Measurements from ENCODE around the gene SLCO1A2. TPM values are rescaled to one million over a fixed set of nuclear protein-coding genes. Genes with fewer than 3 reads are reported as not detected.

Gene SLCO1A2
- total and polyA plus RNA-seq, 12 donors = 0.06 TPM; not detected in 11

GRCh38 chr12:21353948-21354347 is 19.2 kb upstream of the SLCO1A2 start:
- WGBS, 4 donors = 75 to 80% (median 76%) methylated on average over 4 of the region's 4 CpGs
- Histone ChIP-seq H3K9me3 (replicated peaks in 1 of 3) (no peaks in the 10 kb centered on the region), H3K27me3 (no peaks in the 10 kb centered on the region), H3K27ac (no peak overlapping the region), H3K4me1 (replicated peaks in 1 of 2) (no peaks in the 10 kb centered on the region), H3K4me3 (no peak overlapping the region), H3K36me3 (replicated peaks in 1 of 2) (peaks cover 0 to 4% of the 10 kb centered on the region in 2 donors)
- TF ChIP-seq POLR2A (IDR thresholded peaks at IDR 0.05) (no peak), CTCF (IDR thresholded peaks at IDR 0.05) (no peak)
- intact Hi-C loops (cut with DNase I) = no loop called here
- DNase-seq = no peak

- no peak for DNase-seq
- Histone ChIP-seq H3K36me3 (replicated peaks in 1 of 2) (peaks cover 0 to 4% of the 10 kb centered on the region in 2 donors), H3K4me3 (no peak overlapping the region), H3K9me3 (replicated peaks in 1 of 3) (no peaks in the 10 kb centered on the region), H3K27me3 (no peaks in the 10 kb centered on the region), H3K27ac (no peak overlapping the region), H3K4me1 (replicated peaks in 1 of 2) (no peaks in the 10 kb centered on the region)
- TF ChIP-seq CTCF (IDR thresholded peaks at IDR 0.05) (no peak), POLR2A (IDR thresholded peaks at IDR 0.05) (no peak)
- WGBS, 4 donors = 29 to 40% (median 31%) methylated on average over 1 of the region's 1 CpG
- intact Hi-C loops (cut with DNase I) = no loop called here
These were observed 18.8 kb upstream of the SLCO1A2 start for GRCh38 chr12:21353487-21353886.

- intact Hi-C loops (cut with DNase I) = no loop called here
- no peak overlapping the region for H3K4me3 ChIP-seq
- no peaks in the 10 kb centered on the region for H3K27me3 ChIP-seq
- WGBS, 4 donors = 27 to 64% (median 56%) methylated on average over 1 of the region's 1 CpG
- no peak overlapping the region for H3K27ac ChIP-seq
- no peak for TF ChIP-seq POLR2A (IDR thresholded peaks at IDR 0.05)
- no peak for TF ChIP-seq CTCF (IDR thresholded peaks at IDR 0.05)
- no peaks in the 10 kb centered on the region for H3K9me3 ChIP-seq (replicated peaks in 1 of 3)
- peaks cover 0 to 4% of the 10 kb centered on the region in 2 donors for H3K36me3 ChIP-seq (replicated peaks in 1 of 2)
- no peaks in the 10 kb centered on the region for H3K4me1 ChIP-seq (replicated peaks in 1 of 2)
- no peak for DNase-seq
These were observed 16.3 kb upstream of the SLCO1A2 start for GRCh38 chr12:21350975-21351374.

GRCh38 chr12:21346542-21347205 is 12.0 kb upstream of the SLCO1A2 start:
- 25 to 38% (median 34%) methylated on average over 1 of the region's 1 CpG for WGBS, 4 donors
- no peaks in the 10 kb centered on the region for H3K4me1 ChIP-seq (replicated peaks in 1 of 2)

More at GRCh38 chr12:21346542-21347205, 12.0 kb upstream of the SLCO1A2 start:
- Histone ChIP-seq H3K27me3 (no peaks in the 10 kb centered on the region), H3K36me3 (replicated peaks in 1 of 2) (peaks cover 0 to 4% of the 10 kb centered on the region in 2 donors), H3K9me3 (replicated peaks in 1 of 3) (no peaks in the 10 kb centered on the region), H3K27ac (no peak overlapping the region), H3K4me3 (no peak overlapping the region)
- TF ChIP-seq CTCF (IDR thresholded peaks at IDR 0.05) = no peak
- TF ChIP-seq POLR2A (IDR thresholded peaks at IDR 0.05) = no peak
- no peak for DNase-seq
- intact Hi-C loops (cut with DNase I) = no loop called here

Measured in adrenal gland (tissue), 12 donors.